HepG2 (cell line): ENCODE measurements around the gene DTYMK. TPM values are rescaled to one million over a fixed set of nuclear protein-coding genes. Genes with fewer than 3 reads are reported as not detected.
A peak's percentile ranks its signal among the peaks of the same experiment; 100 is the strongest.

Experiments used
- CC2D1A ChIP-seq: sonication (generic); formaldehyde crosslinking; IDR thresholded peaks from 2 replicates; pipeline ENCODE4 v1.8.1; 2023; ENCODE audit warnings: mild to moderate bottlenecking, missing genetic modification reagents
- DBP ChIP-seq: sonication (generic); formaldehyde crosslinking; IDR thresholded peaks from 2 replicates; pipeline ENCODE4 v1.4.0; 2020; ENCODE audit warnings: missing genetic modification reagents; ENCODE audit errors: not compliant biosample characterization
- E2F2 ChIP-seq: sonication (generic); formaldehyde crosslinking; IDR thresholded peaks from 2 replicates; pipeline ENCODE4 v1.4.0; 2020; ENCODE audit warnings: missing genetic modification reagents, borderline replicate concordance
- ETS1 ChIP-seq: sonication (generic); formaldehyde crosslinking; IDR thresholded peaks from 2 replicates; pipeline ENCODE4 v1.4.0; 2020; ENCODE audit warnings: missing genetic modification reagents
- MTF2 ChIP-seq: sonication (generic); formaldehyde crosslinking; IDR thresholded peaks from 2 replicates; pipeline ENCODE4 v1.5.0; 2020; ENCODE audit warnings: missing genetic modification reagents, borderline replicate concordance
- REPIN1 ChIP-seq: sonication (generic); formaldehyde crosslinking; IDR thresholded peaks from 2 replicates; pipeline ENCODE4 v1.8.0; 2022; ENCODE audit warnings: missing genetic modification reagents, low read depth, mild to moderate bottlenecking, borderline replicate concordance
- RORA ChIP-seq: sonication (generic); formaldehyde crosslinking; IDR thresholded peaks from 2 replicates; pipeline ENCODE4 v1.5.0; 2020; ENCODE audit warnings: mild to moderate bottlenecking, missing genetic modification reagents, moderate library complexity
- SUZ12 ChIP-seq: fragments of 150-350 bp; IDR thresholded peaks from 2 replicates; pipeline ENCODE4 v1.6.1; 2014; ENCODE audit warnings: low read depth, low read length
- TAF15 ChIP-seq: fragments of 200-400 bp; formaldehyde crosslinking; IDR thresholded peaks from one replicate; pipeline ENCODE4 v1.6.1; 2018; ENCODE audit warnings: mild to moderate bottlenecking, low read depth, low read length; ENCODE audit not compliant: poor library complexity, severe bottlenecking
- TBL1XR1 ChIP-seq: fragments of 150-350 bp; IDR thresholded peaks from 2 replicates; pipeline ENCODE4 v1.6.1; 2014; ENCODE audit warnings: borderline replicate concordance, low read length; ENCODE audit not compliant: partially characterized antibody
- WIZ ChIP-seq: sonication (generic); formaldehyde crosslinking; IDR thresholded peaks from 2 replicates; pipeline ENCODE4 v1.5.1; 2020; ENCODE audit warnings: mild to moderate bottlenecking, missing genetic modification reagents
- ZBTB38 ChIP-seq: sonication (generic); formaldehyde crosslinking; IDR thresholded peaks from 2 replicates; pipeline ENCODE4 v1.5.1; 2020; ENCODE audit warnings: mild to moderate bottlenecking, missing genetic modification reagents
- ZGPAT ChIP-seq: IDR thresholded peaks from 2 replicates; pipeline ENCODE4 v1.6.1; 2016; ENCODE audit warnings: mild to moderate bottlenecking
- ZNF282 ChIP-seq: fragments of 450-650 bp; IDR thresholded peaks from 2 replicates; pipeline ENCODE4 v1.6.1; 2018; ENCODE audit not compliant: partially characterized antibody
- ZNF292 ChIP-seq: sonication (generic); formaldehyde crosslinking; IDR thresholded peaks from 2 replicates; pipeline ENCODE4 v1.8.1; 2022; ENCODE audit warnings: mild to moderate bottlenecking, low read depth, missing genetic modification reagents, borderline replicate concordance
- ZNF512B ChIP-seq: sonication (generic); formaldehyde crosslinking; IDR thresholded peaks from 2 replicates; pipeline ENCODE4 v1.5.1; 2020; ENCODE audit warnings: missing genetic modification reagents, mild to moderate bottlenecking, borderline replicate concordance
- ZNF580 ChIP-seq: IDR thresholded peaks from 2 replicates; pipeline ENCODE4 v1.6.1; 2016; ENCODE audit warnings: low read depth, borderline replicate concordance
- ZNF589 ChIP-seq: sonication (generic); formaldehyde crosslinking; conservative IDR thresholded peaks from 2 replicates; pipeline ENCODE4 v1.8.0; 2022; ENCODE audit warnings: mild to moderate bottlenecking, moderate library complexity, missing genetic modification reagents
- ZNF691 ChIP-seq: sonication (generic); formaldehyde crosslinking; IDR thresholded peaks from 2 replicates; pipeline ENCODE4 v1.4.0; 2020; ENCODE audit warnings: missing genetic modification reagents, low read depth, mild to moderate bottlenecking, borderline replicate concordance
- ZNF790 ChIP-seq: sonication (generic); formaldehyde crosslinking; IDR thresholded peaks from 2 replicates; pipeline ENCODE4 v1.8.0; 2022; ENCODE audit warnings: missing genetic modification reagents, mild to moderate bottlenecking, borderline replicate concordance
- polyA plus RNA-seq, 8 experiments: library from polyadenylated mRNA; depleted of rRNA in 3 of 8; stranded (reverse) in 7 of 8; unstranded in 1 of 8; fragments of >200 nt; fragmentation: Illumina TruSeq in 4 of 8; extraction: Trizol in 4 of 8; gene quantifications; 2 replicates each; pipeline versions ENCODE4 v1.2.1 to v1.2.3, GENCODE V29; 2011 to 2016; ENCODE audit warnings: low read depth in 4 of 8, missing spikeins in 1 of 8, mixed read lengths in 1 of 8; ENCODE audit not compliant: insufficient read depth in 1 of 8
- total RNA-seq, 5 experiments: library from RNA; depleted of rRNA; stranded (reverse); fragments of >200 nt; fragmentation: Illumina TruSeq; extraction: Trizol; gene quantifications; 2 replicates each; pipeline ENCODE4 v1.2.3, GENCODE V29; 2016; ENCODE audit warnings: low read depth in 1 of 5

DTYMK gene
- total and polyA plus RNA-seq, 2 of the 13 experiments (the other 11 are each of a cell fraction or from before 2014, with no cell fraction given), result 57.5 to 134 TPM

GRCh38 chr2:241724259-241724974 lies 37.8 kb upstream of the DTYMK start (continued):
- no peak for TF ChIP-seq RORA (CRISPR knock-in tag)
- no peak for TF ChIP-seq ETS1 (CRISPR knock-in tag)
- TF ChIP-seq ZNF691 (CRISPR knock-in tag), result no peak
- no peak for TF ChIP-seq SUZ12
- peak; percentile 66; the same call in 1 of the 2 replicates for TF ChIP-seq ZNF580
- no peak for TF ChIP-seq E2F2 (CRISPR knock-in tag)
- no peak for TF ChIP-seq ZNF589 (CRISPR knock-in tag)
- no peak for TF ChIP-seq ZNF292 (CRISPR knock-in tag)
- TF ChIP-seq TAF15, result no peak
- TF ChIP-seq TBL1XR1, result no peak
- no peak for TF ChIP-seq ZGPAT (CRISPR knock-in tag)
- TF ChIP-seq MTF2 (CRISPR knock-in tag), result no peak
- TF ChIP-seq ZNF790 (CRISPR knock-in tag), result no peak
- no peak for TF ChIP-seq ZNF282
- no peak for TF ChIP-seq WIZ (CRISPR knock-in tag)
- no peak for TF ChIP-seq DBP (CRISPR knock-in tag)
- peak; percentile 85 for TF ChIP-seq ZBTB38
- TF ChIP-seq ZNF512B, result no peak
- TF ChIP-seq REPIN1 (CRISPR knock-in tag), result no peak
- TF ChIP-seq CC2D1A, result no peak
